Stimulated activated CD4-positive, alpha-beta T cell treated with anti-CD3 and anti-CD28 coated beads, Interleukin-2, amount 100 ng/mL, for 24 hours (primary cell): ENCODE data around the gene GLI1.
"Not testable (repeated sequence)": the region's sequence is repeated elsewhere in the genome, so short reads cannot be mapped to it uniquely, and the experiment has no call there.

Experiments
- DNase-seq, 2 donors: peaks; one replicate each; pipeline ENCODE4 v3.0.0-alpha.2; 2020

The GLI1 gene

GRCh38 chr12:57459750-57460467 is at the start of gene GLI1:
Gene GLI1, plus strand, starts transcription at chr12:57459785. Its CDS starts 3,907 bp downstream, at chr12:57463692.
- DNase-seq: no peak

GRCh38 chr12:57410534-57410933 is 49.1 kb upstream of the GLI1 start:
- no peak for DNase-seq

DNA sequence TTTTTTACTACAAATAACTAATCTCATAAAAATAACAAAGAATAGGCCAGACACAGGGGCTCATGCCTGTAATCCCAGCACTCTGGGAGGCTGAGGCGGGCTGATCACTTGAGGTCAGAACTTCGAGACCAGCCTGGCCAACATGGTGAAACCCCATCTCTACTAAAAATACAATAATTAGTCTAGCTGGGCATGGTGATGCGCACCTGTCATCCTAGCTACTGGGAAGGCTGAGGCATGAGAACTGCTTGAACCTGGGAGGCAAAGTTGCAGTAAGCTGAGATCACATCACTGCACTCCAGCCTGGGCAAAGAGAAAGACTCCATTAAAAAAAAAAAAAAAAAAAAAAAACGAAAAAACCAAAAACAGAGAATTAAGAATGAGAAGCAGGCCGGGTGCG is 45.4 kb upstream of the GLI1 start:
- DNase-seq: not testable (repeated sequence)

DNA sequence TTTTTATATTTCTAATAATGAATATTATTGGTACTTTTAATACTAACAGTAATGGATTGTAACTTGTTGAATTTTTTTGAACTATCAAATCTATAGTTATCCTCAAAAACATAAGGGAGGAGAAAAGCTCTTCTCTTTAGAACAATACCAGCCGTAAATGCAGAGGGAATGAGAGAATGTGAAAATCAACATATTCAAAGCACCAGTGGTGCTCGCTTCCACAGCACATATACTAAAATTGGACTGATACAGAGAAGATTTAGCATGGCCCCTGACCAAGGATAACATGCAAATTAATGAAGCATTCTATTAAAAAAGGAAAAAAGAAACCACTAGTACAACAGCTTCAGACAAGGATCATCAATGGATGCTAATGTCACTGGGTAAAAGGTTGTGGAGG is 44.5 kb upstream of the GLI1 start:
- no peak for DNase-seq

- no peak for DNase-seq
Observed at GRCh38 chr12:57416039-57416996, 43.3 kb upstream of the GLI1 start.

DNA sequence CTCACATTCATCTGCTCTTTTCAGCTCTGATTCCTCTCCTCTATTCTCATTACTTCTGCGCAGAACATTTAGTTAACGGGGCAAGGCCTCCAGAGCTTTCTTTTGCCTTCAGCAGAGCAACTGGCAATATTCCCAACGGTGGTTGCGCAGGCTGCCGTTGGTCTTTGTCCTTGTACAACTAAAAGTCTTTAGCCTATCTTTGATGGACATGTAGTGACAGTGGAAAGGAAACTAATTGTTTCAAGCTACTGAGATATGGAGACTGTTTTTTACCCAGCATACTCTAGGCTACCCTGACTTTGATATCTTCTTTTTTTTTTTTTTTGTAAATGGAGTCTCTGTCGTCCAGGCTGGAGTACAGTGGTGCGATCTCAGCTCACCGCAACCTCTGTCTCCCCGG is 41.3 kb upstream of the GLI1 start:
- no peak for DNase-seq

GRCh38 chr12:57419495-57419894 is 40.1 kb upstream of the GLI1 start:
- DNase-seq: no peak

- no peak for DNase-seq
Observed at GRCh38 chr12:57420482-57420881, 39.1 kb upstream of the GLI1 start.

- DNase-seq: not testable (repeated sequence)
Observed at GRCh38 chr12:57426948-57427347, 32.6 kb upstream of the GLI1 start.

GRCh38 chr12:57428965-57429364 is 30.6 kb upstream of the GLI1 start:
- no peak for DNase-seq

GRCh38 chr12:57429473-57430111 is 30.0 kb upstream of the GLI1 start:
- DNase-seq: no peak

GRCh38 chr12:57430112-57430930 is 29.3 kb upstream of the GLI1 start:
- DNase-seq: peak in 1 of 2 donors; percentile 59

GRCh38 chr12:57430931-57431566 is 28.5 kb upstream of the GLI1 start, which contains the start of gene R3HDM2:
Gene R3HDM2, minus strand, starts transcription at chr12:57431043. Its CDS starts 120,615 bp downstream, at chr12:57310428.
- DNase-seq: peak; percentile 95 to 97

DNA sequence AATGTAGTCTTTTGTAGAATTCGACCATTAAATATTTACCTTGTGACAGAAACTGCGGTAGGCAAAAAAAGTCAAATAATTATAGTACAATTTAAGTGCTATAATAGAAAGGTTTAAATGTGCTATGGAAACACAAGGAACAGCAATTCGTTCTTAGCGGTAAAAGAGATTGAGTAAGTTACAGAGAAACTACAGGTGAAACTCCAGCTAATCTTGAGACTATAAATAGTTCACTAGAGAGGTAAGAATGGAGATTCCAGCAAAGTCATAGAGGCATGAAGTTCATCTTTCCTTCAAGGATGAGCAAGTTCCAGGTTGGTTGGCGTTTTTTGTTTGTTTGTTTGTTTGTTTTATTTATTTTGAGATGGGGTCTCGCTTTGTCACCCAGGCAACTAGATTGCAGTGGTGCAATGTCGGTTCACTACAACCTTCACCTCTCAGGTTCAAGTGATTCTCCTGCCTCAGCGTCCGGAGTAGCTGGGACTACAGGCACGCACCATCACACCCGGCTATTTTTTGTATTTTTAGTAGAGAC is 27.9 kb upstream of the GLI1 start:
- no peak for DNase-seq

- DNase-seq: no peak
Observed at GRCh38 chr12:57433370-57433769, 26.2 kb upstream of the GLI1 start.

DNA sequence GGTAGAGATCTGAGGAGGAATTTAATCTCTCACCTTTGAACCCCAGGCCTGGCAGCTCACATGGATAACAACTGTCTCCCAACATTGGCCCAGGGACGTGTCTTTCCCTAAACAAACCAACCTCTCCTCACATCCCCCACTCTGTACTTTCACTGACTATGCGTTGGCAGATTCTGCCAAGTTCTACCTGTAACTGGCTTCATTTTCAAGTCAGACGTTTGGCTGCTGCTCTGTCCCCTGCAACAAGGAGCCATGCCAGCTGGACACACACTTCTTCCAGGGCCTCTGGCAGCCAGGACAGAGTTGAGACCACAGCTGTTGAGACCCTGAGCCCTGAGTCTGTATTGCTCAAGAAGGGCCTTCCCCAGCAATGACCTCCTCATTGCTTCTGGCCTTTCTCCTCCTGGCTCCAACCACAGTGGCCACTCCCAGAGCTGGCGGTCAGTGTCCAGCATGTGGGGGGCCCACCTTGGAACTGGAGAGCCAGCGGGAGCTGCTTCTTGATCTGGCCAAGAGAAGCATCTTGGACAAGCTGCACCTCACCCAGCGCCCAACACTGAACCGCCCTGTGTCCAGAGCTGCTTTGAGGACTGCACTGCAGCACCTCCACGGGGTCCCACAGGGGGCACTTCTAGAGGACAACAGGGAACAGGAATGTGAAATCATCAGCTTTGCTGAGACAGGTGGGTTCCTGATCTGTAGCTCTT is 24.9 kb upstream of the GLI1 start, which contains the start of gene INHBC:
Gene INHBC (plus strand): TSS at position 268 of the 707 bp plus-strand sequence. CDS start 103 bp downstream, at position 371.
- no peak for DNase-seq

DNA sequence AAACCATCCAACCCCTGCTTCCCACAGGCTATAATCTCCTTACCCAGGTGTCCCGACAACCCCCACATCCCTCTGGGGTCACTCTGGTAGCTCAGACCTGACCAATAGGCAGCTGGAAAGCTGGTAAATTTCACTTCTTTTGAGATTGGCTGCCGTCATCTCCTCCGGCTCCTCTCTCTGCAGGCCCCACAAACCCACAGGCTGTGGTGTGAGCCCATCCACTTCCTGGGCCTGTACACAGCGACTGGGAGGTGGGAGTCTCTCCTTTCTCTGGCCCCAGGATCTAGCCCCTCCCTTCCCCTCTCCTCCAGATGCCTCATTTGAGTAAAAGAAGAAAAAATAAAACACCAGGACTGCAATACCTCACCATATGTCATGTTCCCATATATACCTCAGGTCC is 24.3 kb upstream of the GLI1 start:
- no peak for DNase-seq

GRCh38 chr12:57438400-57438799 is 21.2 kb upstream of the GLI1 start:
- DNase-seq: no peak

- DNase-seq: no peak
Observed at GRCh38 chr12:57439762-57440266, 19.8 kb upstream of the GLI1 start.

DNA sequence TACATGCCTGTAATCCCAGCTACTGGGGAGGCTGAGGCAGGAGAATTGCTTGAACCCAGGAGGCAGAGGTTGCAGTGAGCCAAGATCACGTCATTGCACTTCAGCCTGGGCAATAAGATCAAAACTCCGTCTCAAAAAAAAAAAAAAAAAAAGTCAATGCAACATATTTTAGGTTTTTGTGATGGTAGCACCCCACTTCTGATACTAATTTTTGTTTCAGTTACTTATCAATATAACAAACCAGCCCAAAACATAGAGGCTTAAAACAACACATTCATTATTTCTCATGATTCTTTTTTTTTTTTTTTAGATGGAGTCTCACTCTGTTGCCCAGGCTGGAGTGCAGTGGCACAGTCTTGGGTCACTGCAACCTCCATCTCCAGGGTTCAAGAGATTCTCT is 18.2 kb upstream of the GLI1 start:
- not testable (repeated sequence) for DNase-seq
